DOHH2 (cell line): ENCODE data around the gene FSCN2.

ENCODE experiments used
- EZH2phosphoT487 ChIP-seq: fragments of 200-600 bp; sonication (generic); IDR thresholded peaks from 2 replicates; pipeline ENCODE4 v1.6.1; 2017; ENCODE audit warnings: borderline replicate concordance, mild to moderate bottlenecking, antibody characterized with exemption, low read length, moderate library complexity, mixed read lengths
- TF ChIP-seq, protein P1 (sequence below): fragments of 200-600 bp; sonication (generic); IDR thresholded peaks from one replicate; pipeline ENCODE4 v1.5.1; 2014; ENCODE audit warnings: antibody characterized with exemption, mild to moderate bottlenecking, low read depth, low read length; ENCODE audit not compliant: poor library complexity, severe bottlenecking

DNA sequence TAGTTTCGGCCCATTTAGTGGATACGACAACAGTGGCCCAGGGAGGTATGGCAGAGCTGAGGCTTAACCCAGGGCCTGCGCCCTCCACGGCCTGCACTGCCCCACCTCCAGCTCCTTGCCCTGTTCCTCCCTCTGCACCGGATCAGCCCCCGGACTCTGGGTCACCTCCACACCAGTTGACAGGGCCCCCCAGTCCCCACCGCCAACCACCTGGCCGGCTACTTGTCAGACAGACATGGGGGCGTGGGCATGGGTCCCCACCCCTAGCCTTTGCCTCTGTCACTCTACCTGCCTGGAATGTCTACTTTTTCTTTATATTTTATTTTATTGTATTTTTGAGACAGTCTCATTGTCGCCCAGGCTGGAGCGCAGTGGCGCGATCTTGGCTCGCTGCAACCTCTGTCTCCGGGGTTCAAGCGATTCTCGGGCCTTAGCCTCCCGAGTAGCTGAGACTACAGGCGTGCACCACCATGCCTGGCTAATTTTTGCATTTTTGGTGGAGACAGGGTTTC lies 12.6 kb upstream of the FSCN2 start:
- TF ChIP-seq, protein P1, sequence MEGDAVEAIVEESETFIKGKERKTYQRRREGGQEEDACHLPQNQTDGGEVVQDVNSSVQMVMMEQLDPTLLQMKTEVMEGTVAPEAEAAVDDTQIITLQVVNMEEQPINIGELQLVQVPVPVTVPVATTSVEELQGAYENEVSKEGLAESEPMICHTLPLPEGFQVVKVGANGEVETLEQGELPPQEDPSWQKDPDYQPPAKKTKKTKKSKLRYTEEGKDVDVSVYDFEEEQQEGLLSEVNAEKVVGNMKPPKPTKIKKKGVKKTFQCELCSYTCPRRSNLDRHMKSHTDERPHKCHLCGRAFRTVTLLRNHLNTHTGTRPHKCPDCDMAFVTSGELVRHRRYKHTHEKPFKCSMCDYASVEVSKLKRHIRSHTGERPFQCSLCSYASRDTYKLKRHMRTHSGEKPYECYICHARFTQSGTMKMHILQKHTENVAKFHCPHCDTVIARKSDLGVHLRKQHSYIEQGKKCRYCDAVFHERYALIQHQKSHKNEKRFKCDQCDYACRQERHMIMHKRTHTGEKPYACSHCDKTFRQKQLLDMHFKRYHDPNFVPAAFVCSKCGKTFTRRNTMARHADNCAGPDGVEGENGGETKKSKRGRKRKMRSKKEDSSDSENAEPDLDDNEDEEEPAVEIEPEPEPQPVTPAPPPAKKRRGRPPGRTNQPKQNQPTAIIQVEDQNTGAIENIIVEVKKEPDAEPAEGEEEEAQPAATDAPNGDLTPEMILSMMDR: no peak
- TF ChIP-seq EZH2phosphoT487: no peak
